NB4 (cell line): ENCODE results near the gene AP1S3.

Source experiments
- CTCF ChIP-seq: IDR thresholded peaks from one replicate; pipeline ENCODE4 v1.5.1; 2012; ENCODE audit warnings: low read depth, low read length
- POLR2A ChIP-seq: IDR thresholded peaks from 2 replicates; pipeline ENCODE4 v1.6.1; 2011; ENCODE audit warnings: mild to moderate bottlenecking; ENCODE audit not compliant: insufficient read length; ENCODE audit errors: extremely low read depth

- TF ChIP-seq CTCF (no peak), POLR2A (no peak)
Observed at GRCh38 chr2:223856021-223856420, 18.6 kb upstream of the AP1S3 start.
